Pulmonary artery endothelial cell (primary cell): Measurements from ENCODE around the gene DVL2. TPM values are rescaled to one million over a fixed set of nuclear protein-coding genes. Genes with fewer than 3 reads are reported as not detected.

Experiments used
- DNase-seq: peaks from one replicate; pipeline ENCODE4 v3.0.0-alpha.2; 2011; ENCODE audit warnings: low read depth, low spot score
- total RNA-seq: library from RNA; depleted of rRNA; stranded (reverse); fragments of >200 nt; gene quantifications from 2 replicates; pipeline ENCODE4 v1.2.3, GENCODE V29; 2014

Gene DVL2
- total RNA-seq: 35.2 and 40.4 TPM in 2 replicates

- peak; percentile 82 for DNase-seq
These were observed at the start of gene DVL2 for GRCh38 chr17:7234083-7234951. DVL2 (minus strand) TSS chr17:7234517; CDS start chr17:7234262, 255 bp downstream.

- no peak for DNase-seq
These were observed 49.3 kb upstream of the DVL2 start for GRCh38 chr17:7283471-7284216.

GRCh38 chr17:7282752-7283321, 48.5 kb upstream of the DVL2 start:
- no peak for DNase-seq

- DNase-seq: no peak
These were observed 47.8 kb upstream of the DVL2 start for GRCh38 chr17:7281953-7282751.

GRCh38 chr17:7281074-7281952, 47.0 kb upstream of the DVL2 start, which contains the start of gene SLC2A4:
SLC2A4 (plus strand) TSS chr17:7281718; CDS start chr17:7281935, 217 bp downstream.
- DNase-seq: peak; percentile 71

- DNase-seq: peak; percentile 32
These were observed 46.3 kb upstream of the DVL2 start for GRCh38 chr17:7280519-7281073.

- no peak for DNase-seq
These were observed 45.1 kb upstream of the DVL2 start for GRCh38 chr17:7279448-7279847.

GRCh38 chr17:7266784-7267183, 32.5 kb upstream of the DVL2 start:
- DNase-seq: no peak

GRCh38 chr17:7263801-7264078, 29.4 kb upstream of the DVL2 start:
- DNase-seq: no peak

- DNase-seq: no peak
These were observed 28.9 kb upstream of the DVL2 start for GRCh38 chr17:7262935-7263800.

GRCh38 chr17:7262192-7262934, 28.0 kb upstream of the DVL2 start, which contains the start of gene CLDN7:
CLDN7 (minus strand) TSS chr17:7262478; CDS start chr17:7262043, 435 bp downstream.
- DNase-seq: no peak

- no peak for DNase-seq
These were observed 27.3 kb upstream of the DVL2 start for GRCh38 chr17:7261379-7262191.

- DNase-seq: no peak
These were observed 26.5 kb upstream of the DVL2 start for GRCh38 chr17:7260651-7261378.

- no peak for DNase-seq
These were observed 25.8 kb upstream of the DVL2 start for GRCh38 chr17:7260151-7260550.

- no peak for DNase-seq
These were observed 25.2 kb upstream of the DVL2 start for GRCh38 chr17:7259555-7259889.

- DNase-seq: no peak
These were observed 24.6 kb upstream of the DVL2 start for GRCh38 chr17:7258731-7259554.
